ENCODE measurements around the gene LRIG2. TPM values are rescaled to one million over a fixed set of nuclear protein-coding genes. Genes with fewer than 3 reads are reported as not detected.
"Not testable (repeated sequence)": the region's sequence is repeated elsewhere in the genome, so short reads cannot be mapped to it uniquely, and the experiment has no call there.

LRIG2 gene
- 10 to 100 TPM; 23.0 to 41.9 (median 30.6) TPM for total RNA-seq

DNA sequence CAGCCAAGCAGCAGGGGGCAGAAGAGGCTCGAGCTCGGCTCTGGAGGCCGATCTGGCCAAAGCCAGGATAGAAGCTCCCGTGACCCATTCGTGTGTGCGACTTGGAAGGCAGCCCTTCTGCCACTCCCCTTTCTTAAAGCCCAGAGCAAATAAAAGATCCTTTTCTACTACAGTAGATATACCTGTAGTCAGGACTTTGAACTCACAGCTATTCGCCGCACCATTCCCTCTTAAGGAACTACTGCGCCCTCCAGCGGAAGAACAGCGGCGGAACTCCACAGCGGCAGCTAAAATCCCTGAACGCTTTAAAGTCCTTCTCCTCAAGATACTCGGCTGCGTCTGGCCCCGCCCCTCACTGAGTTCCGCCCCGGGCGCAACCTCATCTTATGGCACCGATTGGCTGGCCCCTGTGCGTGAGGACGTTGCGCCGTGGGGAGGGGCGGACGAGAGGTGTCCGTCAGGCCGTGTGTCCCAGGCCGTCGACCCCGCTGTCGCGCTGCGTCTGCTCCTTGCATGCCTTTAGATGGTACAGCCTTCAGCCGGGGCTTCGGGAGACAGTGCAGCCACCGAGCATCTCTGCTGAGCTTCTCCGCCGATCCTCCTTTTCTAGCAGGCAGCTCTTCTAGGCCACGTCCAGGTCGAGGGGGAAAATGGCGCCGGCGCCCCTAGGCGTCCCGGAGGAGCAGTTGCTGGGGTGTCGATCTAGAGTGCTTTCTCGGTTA lies at the start of gene LRIG2:
Gene LRIG2 (plus strand): TSS at position 442 of the 722 bp plus-strand sequence. CDS start 209 bp downstream, at position 651.
- Histone ChIP-seq H3K36me3 (no peaks in the 10 kb centered on the region), H3K27me3 (no peaks in the 10 kb centered on the region), H3K4me3 (replicated peaks in 1 of 3) (peak within 1 kb of the TSS; percentile 43 to 83 (median 53)), H3K9me3 (no peaks in the 10 kb centered on the region), H3K4me1 (peaks cover 20 to 29% of the 10 kb centered on the region in 2 donors), H3K27ac (peak within 1 kb of the TSS; percentile 74 to 96 (median 89))
- DNase-seq: peak; percentile 99
- TF ChIP-seq, protein P1, sequence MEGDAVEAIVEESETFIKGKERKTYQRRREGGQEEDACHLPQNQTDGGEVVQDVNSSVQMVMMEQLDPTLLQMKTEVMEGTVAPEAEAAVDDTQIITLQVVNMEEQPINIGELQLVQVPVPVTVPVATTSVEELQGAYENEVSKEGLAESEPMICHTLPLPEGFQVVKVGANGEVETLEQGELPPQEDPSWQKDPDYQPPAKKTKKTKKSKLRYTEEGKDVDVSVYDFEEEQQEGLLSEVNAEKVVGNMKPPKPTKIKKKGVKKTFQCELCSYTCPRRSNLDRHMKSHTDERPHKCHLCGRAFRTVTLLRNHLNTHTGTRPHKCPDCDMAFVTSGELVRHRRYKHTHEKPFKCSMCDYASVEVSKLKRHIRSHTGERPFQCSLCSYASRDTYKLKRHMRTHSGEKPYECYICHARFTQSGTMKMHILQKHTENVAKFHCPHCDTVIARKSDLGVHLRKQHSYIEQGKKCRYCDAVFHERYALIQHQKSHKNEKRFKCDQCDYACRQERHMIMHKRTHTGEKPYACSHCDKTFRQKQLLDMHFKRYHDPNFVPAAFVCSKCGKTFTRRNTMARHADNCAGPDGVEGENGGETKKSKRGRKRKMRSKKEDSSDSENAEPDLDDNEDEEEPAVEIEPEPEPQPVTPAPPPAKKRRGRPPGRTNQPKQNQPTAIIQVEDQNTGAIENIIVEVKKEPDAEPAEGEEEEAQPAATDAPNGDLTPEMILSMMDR (IDR thresholded peaks at IDR 0.05): peak; percentile 58 to 98 (median 86)
- TF ChIP-seq POLR2A (IDR thresholded peaks at IDR 0.05): peak; percentile 31 to 97
- intact Hi-C loops (cut with DNase I): no loop called here
- 0 to 1% methylated on average over 20 to 26 of the region's 49 CpGs for WGBS, 2 donors

DNA sequence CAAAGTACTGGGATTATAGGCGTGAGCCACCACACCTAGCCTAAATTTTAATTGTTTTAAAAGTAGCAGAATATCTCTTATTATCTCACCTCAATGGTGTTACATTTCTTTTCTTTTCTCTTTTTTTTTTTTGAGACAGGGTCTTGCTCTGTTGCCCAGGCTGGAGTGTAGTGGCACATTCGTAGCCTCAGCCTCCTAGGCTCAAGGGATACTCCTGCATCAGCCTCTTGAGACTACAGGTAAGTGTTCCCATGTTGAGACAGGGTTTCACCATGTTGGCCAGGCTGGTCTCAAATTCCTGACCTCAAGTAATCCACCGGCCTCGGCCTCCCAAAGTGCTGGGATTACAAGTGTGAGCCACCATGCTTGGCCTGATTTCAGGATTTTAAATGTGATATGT lies 49.7 kb upstream of the LRIG2 start:
- intact Hi-C loops (cut with DNase I); H3K9me3 ChIP-seq; H3K27ac ChIP-seq; H3K4me1 ChIP-seq; DNase-seq; H3K27me3 ChIP-seq; H3K4me3 ChIP-seq (replicated peaks in 1 of 3); H3K36me3 ChIP-seq: not testable (repeated sequence)
- WGBS, 2 donors: 89 to 99% methylated on average over 4 of the region's 4 CpGs

DNA sequence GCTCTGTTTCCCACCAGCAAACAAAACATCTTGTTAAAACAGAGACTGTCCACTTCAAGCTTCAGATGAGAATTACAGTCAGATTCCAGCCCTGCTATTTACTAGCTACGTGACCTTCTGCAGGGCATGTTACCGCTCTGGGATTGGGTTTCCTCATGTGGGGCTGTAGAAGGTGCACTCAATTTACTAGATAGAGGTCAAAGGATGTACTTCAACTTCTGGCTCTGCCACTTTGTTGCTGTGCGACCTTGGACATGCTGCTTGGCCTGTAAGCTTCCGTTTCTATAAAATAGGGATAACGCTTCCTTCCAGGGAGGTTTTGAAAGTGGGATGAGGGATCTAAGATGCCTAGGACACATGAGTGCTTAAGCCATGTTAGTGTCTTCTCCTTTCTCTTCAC lies 46.0 kb upstream of the LRIG2 start:
- no peak for TF ChIP-seq POLR2A (IDR thresholded peaks at IDR 0.05)
- TF ChIP-seq, protein P1 (IDR thresholded peaks at IDR 0.05): no peak
- H3K4me3 ChIP-seq (replicated peaks in 1 of 3): no peak overlapping the region
- no peaks in the 10 kb centered on the region for H3K27me3 ChIP-seq
- 82 to 85% methylated on average over 5 of the region's 5 CpGs for WGBS, 2 donors
- no peak for DNase-seq
- H3K27ac ChIP-seq: no peak overlapping the region
- intact Hi-C loops (cut with DNase I): no loop called here
- H3K4me1 ChIP-seq: no peaks in the 10 kb centered on the region
- no peaks in the 10 kb centered on the region for H3K36me3 ChIP-seq
- H3K9me3 ChIP-seq: no peaks in the 10 kb centered on the region

GRCh38 chr1:113027449-113027848 lies 45.5 kb upstream of the LRIG2 start:
- no peaks in the 10 kb centered on the region for H3K9me3 ChIP-seq
- intact Hi-C loops (cut with DNase I): no loop called here
- no peaks in the 10 kb centered on the region for H3K4me1 ChIP-seq
- no peak overlapping the region for H3K4me3 ChIP-seq (replicated peaks in 1 of 3)
- TF ChIP-seq POLR2A (IDR thresholded peaks at IDR 0.05): no peak
- TF ChIP-seq, protein P1 (IDR thresholded peaks at IDR 0.05): no peak
- H3K27me3 ChIP-seq: no peaks in the 10 kb centered on the region
- H3K27ac ChIP-seq: no peak overlapping the region
- no peak for DNase-seq
- H3K36me3 ChIP-seq: no peaks in the 10 kb centered on the region

DNA sequence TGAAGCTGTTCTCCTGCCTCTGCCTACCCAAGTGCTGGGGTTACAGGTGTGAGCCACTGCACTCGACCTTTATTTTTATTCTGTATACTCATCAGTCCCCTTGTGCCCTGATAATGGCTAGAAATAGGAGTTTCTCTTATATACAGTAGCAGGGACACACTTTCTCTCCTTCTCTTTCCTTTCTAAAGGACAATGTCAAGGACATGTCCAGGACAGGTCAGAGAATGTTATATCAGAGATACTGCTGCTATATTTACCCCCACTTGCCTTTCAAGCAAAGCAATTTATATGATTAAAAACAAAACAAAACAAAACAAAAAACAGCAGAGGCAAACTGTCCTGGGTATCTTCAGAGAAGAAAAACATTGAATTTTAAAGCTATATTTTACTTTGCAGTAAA lies 43.2 kb upstream of the LRIG2 start:
- DNase-seq: no peak
- intact Hi-C loops (cut with DNase I): no loop called here
- TF ChIP-seq, protein P1 (IDR thresholded peaks at IDR 0.05): no peak
- no peak for TF ChIP-seq POLR2A (IDR thresholded peaks at IDR 0.05)
- H3K9me3 ChIP-seq: no peaks in the 10 kb centered on the region
- no peaks in the 10 kb centered on the region for H3K27me3 ChIP-seq
- H3K4me3 ChIP-seq (replicated peaks in 1 of 3): no peak overlapping the region
- H3K4me1 ChIP-seq: no peaks in the 10 kb centered on the region
- H3K36me3 ChIP-seq: no peaks in the 10 kb centered on the region
- 20 to 50% methylated on average over 1 of the region's 1 CpG for WGBS, 2 donors
- no peak overlapping the region for H3K27ac ChIP-seq
